Vagina (tissue), 2 donors: ENCODE data around the gene ERBB4.

Source experiments
- POLR2A ChIP-seq, 2 donors: fragments of 450-650 bp; IDR thresholded peaks; one replicate each; pipeline ENCODE4 v1.6.1; 2017; ENCODE audit warnings: antibody characterized with exemption in 2 of 2, mild to moderate bottlenecking in 2 of 2, moderate library complexity in 2 of 2
- TF ChIP-seq, protein P1 (sequence below), 3 experiments: fragments of 450-650 bp in 2 of 3; fragments of 200-600 bp in 1 of 3; sonication (generic) in 1 of 3; IDR thresholded peaks; one replicate each; pipeline ENCODE4 v1.5.1; 2017 to 2019; ENCODE audit warnings: antibody characterized with exemption in 3 of 3, mild to moderate bottlenecking in 2 of 3, moderate library complexity in 2 of 3

DNA sequence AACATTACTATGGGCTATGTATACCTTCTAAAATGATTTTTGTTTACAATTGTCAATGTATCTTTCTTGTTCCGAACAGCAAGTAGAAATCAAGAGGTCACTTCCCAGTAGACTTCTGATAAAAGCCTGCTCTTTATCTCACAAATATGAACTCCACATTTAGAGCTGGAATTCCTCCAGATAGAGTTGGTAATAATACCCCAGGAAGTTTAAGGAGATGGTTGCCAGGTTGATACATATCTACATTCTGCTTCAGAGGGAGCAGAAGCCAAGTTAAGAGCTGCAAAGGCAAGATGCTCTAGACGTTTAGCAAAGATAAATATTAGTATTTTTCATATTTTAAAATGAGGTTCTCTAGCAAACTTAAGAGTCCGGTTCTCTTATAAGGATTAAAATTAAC is 267.0 kb downstream of the ERBB4 start:
- TF ChIP-seq, protein P1, sequence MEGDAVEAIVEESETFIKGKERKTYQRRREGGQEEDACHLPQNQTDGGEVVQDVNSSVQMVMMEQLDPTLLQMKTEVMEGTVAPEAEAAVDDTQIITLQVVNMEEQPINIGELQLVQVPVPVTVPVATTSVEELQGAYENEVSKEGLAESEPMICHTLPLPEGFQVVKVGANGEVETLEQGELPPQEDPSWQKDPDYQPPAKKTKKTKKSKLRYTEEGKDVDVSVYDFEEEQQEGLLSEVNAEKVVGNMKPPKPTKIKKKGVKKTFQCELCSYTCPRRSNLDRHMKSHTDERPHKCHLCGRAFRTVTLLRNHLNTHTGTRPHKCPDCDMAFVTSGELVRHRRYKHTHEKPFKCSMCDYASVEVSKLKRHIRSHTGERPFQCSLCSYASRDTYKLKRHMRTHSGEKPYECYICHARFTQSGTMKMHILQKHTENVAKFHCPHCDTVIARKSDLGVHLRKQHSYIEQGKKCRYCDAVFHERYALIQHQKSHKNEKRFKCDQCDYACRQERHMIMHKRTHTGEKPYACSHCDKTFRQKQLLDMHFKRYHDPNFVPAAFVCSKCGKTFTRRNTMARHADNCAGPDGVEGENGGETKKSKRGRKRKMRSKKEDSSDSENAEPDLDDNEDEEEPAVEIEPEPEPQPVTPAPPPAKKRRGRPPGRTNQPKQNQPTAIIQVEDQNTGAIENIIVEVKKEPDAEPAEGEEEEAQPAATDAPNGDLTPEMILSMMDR (IDR thresholded peaks at IDR 0.05), result no peak
- TF ChIP-seq POLR2A (IDR thresholded peaks at IDR 0.05), result no peak
